GM21390 (cell line): ENCODE measurements around the gene PRLH.

Experiments
- ATAC-seq: cut with Tn5 transposase; IDR thresholded peaks from one replicate; pipeline ENCODE4 v1.9.1; 2021; ENCODE audit not compliant: unreplicated experiment

Gene PRLH

GRCh38 chr2:237538901-237539300 is 27.5 kb upstream of the PRLH start:
- ATAC-seq = no peak

- no peak for ATAC-seq
These were observed 26.7 kb upstream of the PRLH start for GRCh38 chr2:237539681-237540080.

- no peak for ATAC-seq
These were observed 26.1 kb upstream of the PRLH start for GRCh38 chr2:237540223-237540775.

- no peak for ATAC-seq
These were observed 25.6 kb upstream of the PRLH start for GRCh38 chr2:237540823-237541222.

- ATAC-seq = no peak
These were observed 25.1 kb upstream of the PRLH start for GRCh38 chr2:237541243-237541642.

- no peak for ATAC-seq
These were observed 24.2 kb upstream of the PRLH start for GRCh38 chr2:237542001-237542704.

GRCh38 chr2:237546040-237546875 is 20.1 kb upstream of the PRLH start:
- ATAC-seq = no peak

GRCh38 chr2:237546876-237547395 is 19.4 kb upstream of the PRLH start:
- no peak for ATAC-seq

- ATAC-seq = no peak
These were observed 18.4 kb upstream of the PRLH start for GRCh38 chr2:237547841-237548416.

- no peak for ATAC-seq
These were observed 17.2 kb upstream of the PRLH start for GRCh38 chr2:237549216-237549615.

- no peak for ATAC-seq
These were observed 16.5 kb upstream of the PRLH start for GRCh38 chr2:237549643-237550415.

- ATAC-seq = no peak
These were observed 15.3 kb upstream of the PRLH start for GRCh38 chr2:237551071-237551574.

- ATAC-seq = no peak
These were observed 13.5 kb upstream of the PRLH start for GRCh38 chr2:237552908-237553307.

- no peak for ATAC-seq
These were observed 12.4 kb upstream of the PRLH start for GRCh38 chr2:237553948-237554347.

- no peak for ATAC-seq
These were observed 10.8 kb upstream of the PRLH start for GRCh38 chr2:237555560-237555959.

GRCh38 chr2:237556773-237557632 is 9.4 kb upstream of the PRLH start:
- ATAC-seq = peak; percentile 98

- ATAC-seq = peak; percentile 28
These were observed 8.8 kb upstream of the PRLH start for GRCh38 chr2:237557633-237558015.

GRCh38 chr2:237558961-237559641 is 7.3 kb upstream of the PRLH start:
- ATAC-seq = no peak

GRCh38 chr2:237561221-237561620 is 5.2 kb upstream of the PRLH start:
- ATAC-seq = no peak
